ENCODE results near the gene LMLN. TPM values are rescaled to one million over a fixed set of nuclear protein-coding genes. Genes with fewer than 3 reads are reported as not detected.

LMLN gene
- total and polyA plus RNA-seq, 2 of the 8 experiments (the other 6 are each of a cell fraction or from before 2014, with no cell fraction given), result 3.9 to 5.0 TPM

DNA sequence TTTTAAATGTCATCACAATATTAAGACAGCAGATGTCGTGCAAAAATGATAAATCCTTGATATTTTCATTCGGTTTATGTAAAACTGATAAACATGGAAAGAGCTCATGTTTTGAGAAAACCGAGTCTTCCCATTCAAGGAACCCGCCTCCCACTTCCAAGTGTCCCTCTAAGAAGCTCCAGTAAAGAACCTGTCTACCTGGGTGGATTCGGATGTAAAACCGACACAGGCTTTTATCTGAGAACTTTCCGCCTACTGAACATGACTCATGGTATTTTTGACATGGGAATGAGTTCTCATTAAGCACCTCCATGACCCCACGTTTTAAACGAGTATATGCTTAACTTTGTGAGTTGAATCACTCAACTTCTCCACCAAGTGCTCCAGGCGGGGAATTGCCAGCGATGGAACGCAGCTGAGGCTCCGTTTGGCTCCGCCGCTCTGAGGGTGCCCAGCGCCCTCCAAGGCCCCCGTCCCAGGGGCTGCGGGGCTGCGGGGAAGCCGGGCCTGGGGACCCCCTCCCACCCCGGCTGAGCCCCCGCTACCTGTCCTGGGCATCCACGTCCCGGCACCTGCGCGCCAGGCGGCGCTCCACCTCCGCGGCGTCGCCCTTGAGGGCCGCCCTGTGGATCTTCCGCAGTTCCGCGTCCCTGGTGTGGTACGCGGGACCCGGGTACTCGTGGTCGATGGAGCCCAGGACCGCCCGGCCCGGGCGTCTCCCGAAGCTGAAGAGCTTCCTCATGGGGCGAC is 119.9 kb downstream of the LMLN start:
- Histone ChIP-seq H2BK120ac (replicated peaks; ENCODE audit: low read depth, low read length) (no peak overlapping the region), H3K79me1 (ENCODE audit: low read depth, low read length) (no peaks in the 10 kb centered on the region), H3K4me3 (ENCODE audit: extremely low read depth in 1 of 4, insufficient read depth in 2 of 4, low read depth in 3 of 4, low read length in 4 of 4) (peak overlapping the region; percentile 26 to 62 (median 44)), H3K56ac (replicated peaks; ENCODE audit: insufficient read length, low read depth, low read length) (no peak overlapping the region), H3K36me3 (ENCODE audit: control insufficient read depth in 2 of 4, insufficient read depth in 4 of 4, low read length in 3 of 4) (no peaks in the 10 kb centered on the region), H3K27ac (ENCODE audit: low read depth, low read length) (no peak overlapping the region), H3K4me1 (replicated peaks in 1 of 4; ENCODE audit: control insufficient read depth in 3 of 4, insufficient read depth in 4 of 4, low read length in 3 of 4) (peaks cover 0 to 7% (median 1%) of the 10 kb centered on the region in 4 experiments; a peak in 3 of 7 replicates), H3K4me2 (ENCODE audit: insufficient read depth in 1 of 2, low read depth in 2 of 2, low read length in 2 of 2) (peak overlapping the region; percentile 61 to 97), H3K23me2 (ENCODE audit: low read depth, low read length) (peaks cover 13% of the 10 kb centered on the region; the same call in 1 of the 2 replicates), H2BK15ac (ENCODE audit: low read length) (no peak overlapping the region), H2AK5ac (ENCODE audit: low read depth, low read length) (no peak overlapping the region), H4K8ac (ENCODE audit: extremely low read depth, insufficient read depth, low read length) (no peak overlapping the region), H3K9ac (replicated peaks in 1 of 4; ENCODE audit: extremely low read depth in 1 of 4, low read depth in 3 of 4, low read length in 3 of 4) (no peak overlapping the region), H3K79me2 (ENCODE audit: control insufficient read depth in 1 of 2, insufficient read depth in 2 of 2, low read length in 2 of 2) (no peaks in the 10 kb centered on the region), H3K9me3 (ENCODE audit: insufficient read depth in 2 of 2, low read depth in 1 of 2, low read length in 1 of 2) (no peaks in the 10 kb centered on the region; a peak in 1 of 4 replicates), H2BK20ac (ENCODE audit: low read length) (no peak overlapping the region), H2BK12ac (ENCODE audit: low read depth, low read length) (no peak overlapping the region), H4K91ac (replicated peaks; ENCODE audit: insufficient read length, low read length) (no peak overlapping the region), H3K18ac (ENCODE audit: extremely low read depth, low read length) (no peak overlapping the region; the same call in 1 of the 2 replicates), H4K5ac (ENCODE audit: insufficient read length, low read depth, low read length) (no peak overlapping the region), H3K27me3 (replicated peaks in 1 of 4; ENCODE audit: control insufficient read depth in 3 of 4, extremely low read depth in 1 of 4, insufficient read depth in 3 of 4, low read length in 3 of 4) (peaks cover 15 to 60% (median 32%) of the 10 kb centered on the region in 4 experiments), H3K4ac (replicated peaks; ENCODE audit: insufficient read length, low read depth, low read length) (no peak overlapping the region), H2BK5ac (ENCODE audit: low read depth, low read length) (no peak overlapping the region), H3K14ac (ENCODE audit: insufficient read length) (no peak overlapping the region), H4K20me1 (replicated peaks in 1 of 2; ENCODE audit: control insufficient read depth in 1 of 2, insufficient read depth in 2 of 2, low read length in 2 of 2) (no peaks in the 10 kb centered on the region), H3K23ac (ENCODE audit: insufficient read length) (no peak overlapping the region), H2AFZ (ENCODE audit: low read length) (no peak overlapping the region)
- CTCF ChIA-PET (ENCODE audit: partially characterized antibody), result interaction anchor here (0.7 to 3.9 kb wide), 22 partner anchors 9 to 223 kb away, joined by 3 to 33 read pairs (median 4); no protein-coding TSS in a partner anchor
- FAIRE-seq (no peak), DNase-seq (ENCODE audit: low read depth in 1 of 2, low spot score in 2 of 2) (peak in 1 of 2 experiments; percentile 9)
- WGBS, 2 experiments (ENCODE audit: extremely low coverage in 1 of 2, insufficient coverage in 1 of 2, insufficient read length in 1 of 2, insufficient replicate concordance in 2 of 2, low coverage in 1 of 2, low lambda C conversion rate in 2 of 2, missing lambda C conversion rate in 1 of 2), result 18% methylated on average over 30 of the region's 47 CpGs; no CpG with 5 or more reads in 1 of the 2 experiments
- POLR2A ChIA-PET (ENCODE audit: partially characterized antibody), result interaction anchor here (1.2 to 1.9 kb wide), 3 partner anchors 30 to 129 kb away, joined by 3 to 8 read pairs (median 4); partner anchors contain the start of gene RPL35A
- TF ChIP-seq, protein P1, sequence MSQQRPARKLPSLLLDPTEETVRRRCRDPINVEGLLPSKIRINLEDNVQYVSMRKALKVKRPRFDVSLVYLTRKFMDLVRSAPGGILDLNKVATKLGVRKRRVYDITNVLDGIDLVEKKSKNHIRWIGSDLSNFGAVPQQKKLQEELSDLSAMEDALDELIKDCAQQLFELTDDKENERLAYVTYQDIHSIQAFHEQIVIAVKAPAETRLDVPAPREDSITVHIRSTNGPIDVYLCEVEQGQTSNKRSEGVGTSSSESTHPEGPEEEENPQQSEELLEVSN (IDR thresholded peaks at IDR 0.05), result peak; percentile 49; the same call in 1 of the 2 replicates
- TF ChIP-seq CTBP2 (IDR thresholded peaks at IDR 0.05; ENCODE audit: borderline replicate concordance, insufficient read depth, insufficient read length, low read length), result peak; percentile 22
- TF ChIP-seq, protein P2, sequence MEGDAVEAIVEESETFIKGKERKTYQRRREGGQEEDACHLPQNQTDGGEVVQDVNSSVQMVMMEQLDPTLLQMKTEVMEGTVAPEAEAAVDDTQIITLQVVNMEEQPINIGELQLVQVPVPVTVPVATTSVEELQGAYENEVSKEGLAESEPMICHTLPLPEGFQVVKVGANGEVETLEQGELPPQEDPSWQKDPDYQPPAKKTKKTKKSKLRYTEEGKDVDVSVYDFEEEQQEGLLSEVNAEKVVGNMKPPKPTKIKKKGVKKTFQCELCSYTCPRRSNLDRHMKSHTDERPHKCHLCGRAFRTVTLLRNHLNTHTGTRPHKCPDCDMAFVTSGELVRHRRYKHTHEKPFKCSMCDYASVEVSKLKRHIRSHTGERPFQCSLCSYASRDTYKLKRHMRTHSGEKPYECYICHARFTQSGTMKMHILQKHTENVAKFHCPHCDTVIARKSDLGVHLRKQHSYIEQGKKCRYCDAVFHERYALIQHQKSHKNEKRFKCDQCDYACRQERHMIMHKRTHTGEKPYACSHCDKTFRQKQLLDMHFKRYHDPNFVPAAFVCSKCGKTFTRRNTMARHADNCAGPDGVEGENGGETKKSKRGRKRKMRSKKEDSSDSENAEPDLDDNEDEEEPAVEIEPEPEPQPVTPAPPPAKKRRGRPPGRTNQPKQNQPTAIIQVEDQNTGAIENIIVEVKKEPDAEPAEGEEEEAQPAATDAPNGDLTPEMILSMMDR (IDR thresholded peaks at IDR 0.05; ENCODE audit: control extremely low read depth in 1 of 3, insufficient read depth in 1 of 3, low read depth in 1 of 3, low read length in 3 of 3), result peak in 2 of 3 experiments; percentile 11 to 25; a peak in 2 of 4 replicates
- TF ChIP-seq EZH2 (IDR thresholded peaks at IDR 0.05; ENCODE audit: low read depth, low read length, severe bottlenecking), result peak; percentile 5
- TF ChIP-seq TCF12 (IDR thresholded peaks at IDR 0.05; ENCODE audit: low read depth, low read length), result no peak

Data from H1 (cell line).